Uterus (tissue), 4 donors: ENCODE results near the gene GNLY. TPM values are rescaled to one million over a fixed set of nuclear protein-coding genes. Genes with fewer than 3 reads are reported as not detected.

ENCODE experiments used
- DNase-seq, 2 donors: peaks; one replicate each; pipeline ENCODE4 v3.0.0-alpha.2; 2019 to 2020
- H3K27ac ChIP-seq, 2 donors: fragments of 200-600 bp; sonication (generic); 1 replicate in 1 of 2; 2 replicates in 1 of 2; pipeline ENCODE4 v1.5.1; 2016 to 2018
- H3K27me3 ChIP-seq, 2 donors: fragments of 200-600 bp; sonication (generic); one replicate each; pipeline ENCODE4 v1.5.1; 2018 to 2019; ENCODE audit warnings: control low read depth in 1 of 2
- H3K36me3 ChIP-seq, 2 donors: fragments of 200-600 bp; sonication (generic); one replicate each; pipeline ENCODE4 v1.5.1; 2019; ENCODE audit warnings: control low read depth in 1 of 2
- H3K4me1 ChIP-seq, 2 donors: fragments of 200-600 bp; sonication (generic); one replicate each; pipeline ENCODE4 v1.5.1; 2018 to 2019; ENCODE audit warnings: control low read depth in 1 of 2
- H3K4me3 ChIP-seq, 2 donors: fragments of 200-600 bp; sonication (generic); 1 replicate in 1 of 2; 2 replicates in 1 of 2; pipeline ENCODE4 v1.5.1; 2018 to 2019; ENCODE audit warnings: mild to moderate bottlenecking in 1 of 2
- H3K9me3 ChIP-seq, 2 donors: fragments of 200-600 bp; sonication (generic); one replicate each; pipeline ENCODE4 v1.5.1; 2019; ENCODE audit warnings: control low read depth in 1 of 2
- POLR2A ChIP-seq, 2 donors: fragments of 450-650 bp; IDR thresholded peaks; one replicate each; pipeline ENCODE4 v1.6.1; 2016; ENCODE audit warnings: antibody characterized with exemption in 2 of 2, mild to moderate bottlenecking in 1 of 2, moderate library complexity in 1 of 2
- intact Hi-C: fragments of 100-400 bp; cut with DNase I; formaldehyde crosslinking; loops from one replicate; pipeline ENCODE4 v1.15.1; 2023; ENCODE audit warnings: low total_unique reads
- total RNA-seq, 4 donors: library from RNA; depleted of rRNA in 3 of 4; stranded (reverse); fragments of >200 nt in 3 of 4; gene quantifications; one replicate each; pipeline versions ENCODE4 v1.1.0 to v1.2.4, GENCODE V29; 2014 to 2023
- TF ChIP-seq, protein P1 (sequence below), 4 experiments: fragments of 200-600 bp in 2 of 4; fragments of 450-650 bp in 2 of 4; sonication (generic) in 2 of 4; IDR thresholded peaks; one replicate each; pipeline ENCODE4 v1.5.1; 2016 to 2019; ENCODE audit warnings: antibody characterized with exemption in 4 of 4, mild to moderate bottlenecking in 2 of 4, moderate library complexity in 1 of 4
- donor health status: DM: yes; HTN: yes; CAD: no.

The GNLY gene
- total RNA-seq, result 1 to 10 TPM in 2 of 4 donors, under 1 TPM in 1, not detected in 1; 0.48 to 5.9 (median 4.8) TPM

- H3K4me1 ChIP-seq, result no peaks in the 10 kb centered on the region
- H3K36me3 ChIP-seq, result no peaks in the 10 kb centered on the region
- H3K27me3 ChIP-seq, result no peaks in the 10 kb centered on the region
- H3K27ac ChIP-seq, result no peak within 1 kb of the TSS
- TF ChIP-seq POLR2A (IDR thresholded peaks at IDR 0.05), result no peak
- TF ChIP-seq, protein P1, sequence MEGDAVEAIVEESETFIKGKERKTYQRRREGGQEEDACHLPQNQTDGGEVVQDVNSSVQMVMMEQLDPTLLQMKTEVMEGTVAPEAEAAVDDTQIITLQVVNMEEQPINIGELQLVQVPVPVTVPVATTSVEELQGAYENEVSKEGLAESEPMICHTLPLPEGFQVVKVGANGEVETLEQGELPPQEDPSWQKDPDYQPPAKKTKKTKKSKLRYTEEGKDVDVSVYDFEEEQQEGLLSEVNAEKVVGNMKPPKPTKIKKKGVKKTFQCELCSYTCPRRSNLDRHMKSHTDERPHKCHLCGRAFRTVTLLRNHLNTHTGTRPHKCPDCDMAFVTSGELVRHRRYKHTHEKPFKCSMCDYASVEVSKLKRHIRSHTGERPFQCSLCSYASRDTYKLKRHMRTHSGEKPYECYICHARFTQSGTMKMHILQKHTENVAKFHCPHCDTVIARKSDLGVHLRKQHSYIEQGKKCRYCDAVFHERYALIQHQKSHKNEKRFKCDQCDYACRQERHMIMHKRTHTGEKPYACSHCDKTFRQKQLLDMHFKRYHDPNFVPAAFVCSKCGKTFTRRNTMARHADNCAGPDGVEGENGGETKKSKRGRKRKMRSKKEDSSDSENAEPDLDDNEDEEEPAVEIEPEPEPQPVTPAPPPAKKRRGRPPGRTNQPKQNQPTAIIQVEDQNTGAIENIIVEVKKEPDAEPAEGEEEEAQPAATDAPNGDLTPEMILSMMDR (IDR thresholded peaks at IDR 0.05), result no peak
- H3K9me3 ChIP-seq, result no peaks in the 10 kb centered on the region
- DNase-seq, result no peak
- intact Hi-C loops, result no loop called here
- no peak within 1 kb of the TSS for H3K4me3 ChIP-seq
These were observed at the start of gene GNLY for GRCh38 chr2:85694052-85695025. Gene GNLY, plus strand, starts transcription at chr2:85694358. Its CDS starts 61 bp downstream, at chr2:85694419.

DNA sequence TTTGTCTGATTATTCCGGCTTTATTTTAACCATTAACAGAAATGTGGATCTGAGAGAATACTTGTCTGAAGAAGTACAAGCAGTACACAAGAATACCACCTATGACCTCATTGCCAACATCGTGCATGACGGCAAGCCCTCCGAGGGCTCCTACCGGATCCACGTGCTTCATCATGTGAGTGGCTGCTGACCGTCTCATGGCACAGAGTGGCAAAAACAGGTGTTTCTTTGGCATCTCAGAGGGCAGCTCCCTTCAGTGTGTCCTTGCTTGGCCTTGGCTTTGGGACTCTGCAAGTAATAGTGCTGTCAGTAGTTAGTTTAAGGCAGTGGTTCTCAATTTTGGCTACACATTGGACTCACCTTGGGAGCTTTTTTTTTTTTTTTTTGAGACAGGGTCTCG lies 49.2 kb upstream of the GNLY start:
- no peaks in the 10 kb centered on the region for H3K36me3 ChIP-seq
- intact Hi-C loops, result no loop called here

GRCh38 chr2:85646166-85646565 lies 48.0 kb upstream of the GNLY start:
- intact Hi-C loops, result no loop called here
- no peaks in the 10 kb centered on the region for H3K36me3 ChIP-seq
- no peak for TF ChIP-seq POLR2A (IDR thresholded peaks at IDR 0.05)
- TF ChIP-seq, protein P1 (IDR thresholded peaks at IDR 0.05), result no peak

More for the DNA sequence above, 49.2 kb upstream of the GNLY start:
- Histone ChIP-seq H3K9me3 (no peaks in the 10 kb centered on the region), H3K27ac (no peak overlapping the region), H3K27me3 (no peaks in the 10 kb centered on the region), H3K4me3 (no peak overlapping the region), H3K4me1 (no peaks in the 10 kb centered on the region)
- no peak for DNase-seq
- TF ChIP-seq, protein P1 (IDR thresholded peaks at IDR 0.05), result no peak
- TF ChIP-seq POLR2A (IDR thresholded peaks at IDR 0.05), result no peak

GRCh38 chr2:85647823-85648526 lies 46.2 kb upstream of the GNLY start:
- intact Hi-C loops, result no loop called here

More at GRCh38 chr2:85646166-85646565, 48.0 kb upstream of the GNLY start:
- Histone ChIP-seq H3K9me3 (no peaks in the 10 kb centered on the region), H3K27ac (no peak overlapping the region), H3K27me3 (no peaks in the 10 kb centered on the region), H3K4me1 (no peaks in the 10 kb centered on the region), H3K4me3 (no peak overlapping the region)
- DNase-seq, result no peak

More at GRCh38 chr2:85647823-85648526, 46.2 kb upstream of the GNLY start:
- Histone ChIP-seq H3K36me3 (no peaks in the 10 kb centered on the region), H3K27me3 (no peaks in the 10 kb centered on the region), H3K4me3 (no peak overlapping the region), H3K9me3 (no peaks in the 10 kb centered on the region), H3K4me1 (no peaks in the 10 kb centered on the region), H3K27ac (no peak overlapping the region)
- no peak for DNase-seq
- TF ChIP-seq, protein P1 (IDR thresholded peaks at IDR 0.05), result no peak
- no peak for TF ChIP-seq POLR2A (IDR thresholded peaks at IDR 0.05)
